Testis (tissue), 3 donors: ENCODE measurements around the gene CTAGE6. TPM values are rescaled to one million over a fixed set of nuclear protein-coding genes. Genes with fewer than 3 reads are reported as not detected.

Experiments used
- polyA plus RNA-seq: library from polyadenylated mRNA; stranded (reverse); fragments of 350-450 nt; fragmentation: Illumina TruSeq; extraction: RNeasy Lipid Tissue Mini Kit (QIAGEN cat#74804); gene quantifications from one replicate; pipeline ENCODE4 v1.2.3, GENCODE V29; 2014; ENCODE audit warnings: low read depth, low replicate concordance; ENCODE audit not compliant: insufficient read depth
- small RNA-seq, 2 donors: library from RNA; depleted of rRNA; stranded (forward); fragments of <200 nt; gene quantifications; one replicate each; pipeline ENCODE3, GENCODE V24; 2016
- total RNA-seq, 2 donors: library from RNA; depleted of rRNA; stranded (reverse); fragments of >200 nt; gene quantifications; one replicate each; pipeline ENCODE4 v1.2.3, GENCODE V29; 2016

Gene CTAGE6
- total and polyA plus RNA-seq, 3 donors from 2014 or later: 7.9 to 29.1 (median 12.2) TPM

Small RNAs within 50 kb of the gene (small RNA-seq; reads per million reads assigned to genes)
- 0 reads per million in 2 donors for gene RNU6-267P

Other genes with a start within 250 kb of the CTAGE6 start
- gene CTAGE15, start 185.9 kb downstream of the CTAGE6 start, total RNA-seq: 1 to 10 TPM; 2.7 to 6.5 TPM
- 3.0 TPM for gene CTAGE15, start 185.9 kb downstream of the CTAGE6 start, polyA plus RNA-seq
- gene TCAF2, start 136.7 kb downstream of the CTAGE6 start, total RNA-seq: 1 to 10 TPM; 3.1 to 5.0 TPM
- 3.6 TPM for gene TCAF2, start 136.7 kb downstream of the CTAGE6 start, polyA plus RNA-seq
- 10 to 100 TPM; 21.3 to 28.7 TPM for gene TCAF1, start 144.5 kb upstream of the CTAGE6 start, total RNA-seq
- 6.2 TPM for gene TCAF1, start 144.5 kb upstream of the CTAGE6 start, polyA plus RNA-seq
- gene OR2F2, start 177.5 kb upstream of the CTAGE6 start, total RNA-seq: 1 to 10 TPM; 1.2 to 3.5 TPM
- 0.30 TPM for gene OR2F2, start 177.5 kb upstream of the CTAGE6 start, polyA plus RNA-seq
- 1 to 10 TPM; 2.2 to 5.3 TPM for gene OR2F1, start 197.1 kb upstream of the CTAGE6 start, total RNA-seq
- 0.20 TPM for gene OR2F1, start 197.1 kb upstream of the CTAGE6 start, polyA plus RNA-seq
- gene OR6B1, start 242.6 kb upstream of the CTAGE6 start, total RNA-seq: 1 to 10 TPM; 1.4 to 1.8 TPM
- gene OR6B1, start 242.6 kb upstream of the CTAGE6 start, polyA plus RNA-seq: 0.53 TPM